Measurements from ENCODE around the gene ANKRD55. TPM values are rescaled to one million over a fixed set of nuclear protein-coding genes. Genes with fewer than 3 reads are reported as not detected.
A peak's percentile ranks its signal among the peaks of the same experiment; 100 is the strongest.

The ANKRD55 gene
- total RNA-seq, 3 donors from 2014 or later (not counting 1 experiment from before 2014, with no cell fraction given): 0.88 TPM; not detected in 2

DNA sequence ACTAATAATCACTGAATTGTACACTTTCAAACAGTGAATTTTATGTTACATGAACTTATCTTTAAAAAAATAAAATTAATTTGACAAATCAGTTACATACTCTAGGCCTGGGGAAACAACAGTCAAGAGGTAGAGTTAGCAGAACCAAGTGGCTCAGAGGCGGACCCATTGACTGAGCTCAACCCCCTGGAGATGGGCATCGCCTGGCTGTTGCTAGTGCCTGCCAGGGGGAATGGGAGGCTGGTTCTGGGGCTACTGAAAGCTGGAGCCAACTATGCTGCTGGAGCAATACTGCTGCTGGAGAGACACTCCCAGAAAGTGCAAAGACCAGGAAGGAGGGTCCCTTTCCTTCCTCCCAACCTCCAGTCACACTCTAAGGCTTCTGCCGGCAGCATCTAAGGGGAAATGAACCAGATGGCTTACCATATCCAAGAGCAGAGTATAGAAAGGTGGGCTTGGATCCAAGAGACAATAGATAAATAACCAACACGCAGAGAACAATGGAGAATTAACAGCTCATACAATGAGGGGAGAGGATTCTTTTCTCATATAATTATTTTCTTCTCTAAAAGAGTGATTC is 40.3 kb upstream of the ANKRD55 start:
- no peak overlapping the region for H3K4me3 Mint-ChIP-seq
- H3K4me1 ChIP-seq (ENCODE audit: control insufficient read depth, insufficient read depth, low read length): no peaks in the 10 kb centered on the region
- 97% methylated on average over 2 of the region's 4 CpGs for WGBS (ENCODE audit: insufficient coverage)
- H3K4me3 ChIP-seq (ENCODE audit: low read length): no peak overlapping the region
- H3K9me3 Mint-ChIP-seq: no peaks in the 10 kb centered on the region
- intact Hi-C loops (cut with micrococcal nuclease): loop anchor here (5.0 kb wide), 1 partner anchor 336 kb away; no protein-coding TSS in a partner anchor
- no peak overlapping the region for H3K27ac Mint-ChIP-seq
- no peaks in the 10 kb centered on the region for H3K9me3 ChIP-seq (ENCODE audit: control insufficient read depth, insufficient read depth, low read length)
- H3K27me3 ChIP-seq (ENCODE audit: control insufficient read depth, insufficient read depth, low read length): no peaks in the 10 kb centered on the region
- no peaks in the 10 kb centered on the region for H3K4me1 Mint-ChIP-seq
- DNase-seq: no peak
- H3K27me3 Mint-ChIP-seq (ENCODE audit: low read depth in 2 of 2): peaks cover 0 to 8% of the 10 kb centered on the region in 2 donors
- H3K36me3 Mint-ChIP-seq: no peaks in the 10 kb centered on the region
- no peak for ATAC-seq
- TF ChIP-seq, protein P1, sequence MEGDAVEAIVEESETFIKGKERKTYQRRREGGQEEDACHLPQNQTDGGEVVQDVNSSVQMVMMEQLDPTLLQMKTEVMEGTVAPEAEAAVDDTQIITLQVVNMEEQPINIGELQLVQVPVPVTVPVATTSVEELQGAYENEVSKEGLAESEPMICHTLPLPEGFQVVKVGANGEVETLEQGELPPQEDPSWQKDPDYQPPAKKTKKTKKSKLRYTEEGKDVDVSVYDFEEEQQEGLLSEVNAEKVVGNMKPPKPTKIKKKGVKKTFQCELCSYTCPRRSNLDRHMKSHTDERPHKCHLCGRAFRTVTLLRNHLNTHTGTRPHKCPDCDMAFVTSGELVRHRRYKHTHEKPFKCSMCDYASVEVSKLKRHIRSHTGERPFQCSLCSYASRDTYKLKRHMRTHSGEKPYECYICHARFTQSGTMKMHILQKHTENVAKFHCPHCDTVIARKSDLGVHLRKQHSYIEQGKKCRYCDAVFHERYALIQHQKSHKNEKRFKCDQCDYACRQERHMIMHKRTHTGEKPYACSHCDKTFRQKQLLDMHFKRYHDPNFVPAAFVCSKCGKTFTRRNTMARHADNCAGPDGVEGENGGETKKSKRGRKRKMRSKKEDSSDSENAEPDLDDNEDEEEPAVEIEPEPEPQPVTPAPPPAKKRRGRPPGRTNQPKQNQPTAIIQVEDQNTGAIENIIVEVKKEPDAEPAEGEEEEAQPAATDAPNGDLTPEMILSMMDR (IDR thresholded peaks at IDR 0.05): no peak
- H3K36me3 ChIP-seq (ENCODE audit: control insufficient read depth, insufficient read depth, low read length): no peaks in the 10 kb centered on the region
- H3K27ac ChIP-seq (ENCODE audit: low read length): no peak overlapping the region

DNA sequence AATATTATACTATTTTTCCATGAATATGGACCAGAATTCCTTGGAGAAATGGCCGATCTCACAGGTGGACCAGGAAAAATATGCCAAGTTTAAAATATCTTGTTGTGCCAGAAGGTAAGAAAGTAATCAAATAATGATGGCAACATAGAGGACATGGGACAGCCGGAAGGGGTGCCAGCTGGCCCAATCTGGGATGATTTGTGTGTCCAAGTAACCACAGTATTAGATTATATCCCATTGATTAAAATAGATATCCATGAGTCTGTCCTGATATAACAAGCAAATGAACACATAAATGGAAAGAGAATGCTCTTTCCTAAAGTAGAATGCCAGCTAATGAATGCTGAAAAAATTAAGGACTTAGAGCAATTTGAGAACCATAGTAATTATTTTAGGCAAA is 39.6 kb upstream of the ANKRD55 start:
- Histone ChIP-seq H3K4me3 (ENCODE audit: low read length) (no peak overlapping the region), H3K27ac (ENCODE audit: low read length) (no peak overlapping the region), H3K36me3 (ENCODE audit: control insufficient read depth, insufficient read depth, low read length) (no peaks in the 10 kb centered on the region), H3K9me3 (ENCODE audit: control insufficient read depth, insufficient read depth, low read length) (no peaks in the 10 kb centered on the region), H3K4me1 (ENCODE audit: control insufficient read depth, insufficient read depth, low read length) (no peaks in the 10 kb centered on the region), H3K27me3 (ENCODE audit: control insufficient read depth, insufficient read depth, low read length) (no peaks in the 10 kb centered on the region)
- H3K4me1 Mint-ChIP-seq: no peaks in the 10 kb centered on the region
- no peak overlapping the region for H3K27ac Mint-ChIP-seq
- 100% methylated on average over 1 of the region's 2 CpGs for WGBS (ENCODE audit: insufficient coverage)
- H3K36me3 Mint-ChIP-seq: no peaks in the 10 kb centered on the region
- no peak overlapping the region for H3K4me3 Mint-ChIP-seq
- no peaks in the 10 kb centered on the region for H3K9me3 Mint-ChIP-seq
- DNase-seq: no peak
- H3K27me3 Mint-ChIP-seq (ENCODE audit: low read depth in 2 of 2): peaks cover 0 to 8% of the 10 kb centered on the region in 2 donors
- intact Hi-C loops (cut with micrococcal nuclease): loop anchor here (5.0 kb wide), 1 partner anchor 335 kb away; no protein-coding TSS in a partner anchor
- TF ChIP-seq, protein P1 (IDR thresholded peaks at IDR 0.05): no peak
- ATAC-seq: no peak

DNA sequence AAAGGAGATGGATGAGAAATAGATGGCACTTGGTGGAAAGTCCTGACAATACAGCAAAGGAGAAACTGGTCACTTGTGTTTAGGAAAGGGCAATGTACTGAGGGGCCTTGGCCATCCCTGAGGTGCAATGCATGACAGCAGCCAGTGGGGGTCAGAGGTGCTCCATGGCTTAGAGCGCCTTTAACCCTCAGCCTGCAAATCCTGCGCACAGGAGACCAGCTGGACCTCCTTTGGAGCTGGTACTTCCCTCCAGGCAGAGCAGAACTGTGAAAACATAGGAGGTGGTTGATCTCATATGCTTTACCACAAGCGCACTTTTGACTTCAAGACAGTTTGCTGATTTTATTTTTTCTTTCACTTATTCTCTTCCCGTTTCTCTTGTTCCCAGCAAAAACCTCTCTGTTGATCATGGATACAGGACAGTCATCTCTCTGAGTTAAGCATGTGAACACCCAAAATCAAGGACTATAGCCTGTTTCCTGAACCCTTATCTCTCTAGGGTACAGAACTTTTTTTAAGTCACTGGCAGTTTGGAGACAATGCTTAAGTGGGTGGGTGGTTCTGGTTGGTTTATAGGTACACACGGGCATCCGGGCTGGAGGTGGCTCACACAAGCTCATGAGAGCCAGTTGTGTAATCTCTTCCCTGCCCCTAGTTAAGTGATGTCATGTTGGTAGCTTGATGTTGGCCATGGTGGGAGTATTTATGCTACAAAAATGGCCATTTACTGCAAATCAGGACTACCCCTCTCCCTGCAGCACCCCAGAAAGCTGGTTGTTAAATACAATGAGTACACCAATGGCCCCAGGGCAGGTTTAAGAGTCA is 37.6 kb upstream of the ANKRD55 start:
- H3K9me3 ChIP-seq (ENCODE audit: control insufficient read depth, insufficient read depth, low read length): no peaks in the 10 kb centered on the region
- no peaks in the 10 kb centered on the region for H3K36me3 Mint-ChIP-seq
- 33% methylated on average over 6 of the region's 6 CpGs for WGBS (ENCODE audit: insufficient coverage)
- no peak overlapping the region for H3K27ac ChIP-seq (ENCODE audit: low read length)
- peak; percentile 93 to 99 (median 98) for ATAC-seq
- H3K9me3 Mint-ChIP-seq: no peaks in the 10 kb centered on the region
- H3K4me1 ChIP-seq (ENCODE audit: control insufficient read depth, insufficient read depth, low read length): no peaks in the 10 kb centered on the region
- H3K27me3 Mint-ChIP-seq (ENCODE audit: low read depth in 2 of 2): peaks cover 7 to 19% of the 10 kb centered on the region in 2 donors
- TF ChIP-seq, protein P1 (IDR thresholded peaks at IDR 0.05): peak; percentile 72
- H3K4me1 Mint-ChIP-seq: no peaks in the 10 kb centered on the region
- H3K4me3 ChIP-seq (ENCODE audit: low read length): no peak overlapping the region
- no peak overlapping the region for H3K27ac Mint-ChIP-seq
- H3K27me3 ChIP-seq (ENCODE audit: control insufficient read depth, insufficient read depth, low read length): no peaks in the 10 kb centered on the region
- intact Hi-C loops (cut with micrococcal nuclease): loop anchor here (1.0 to 5.0 kb wide), 2 partner anchors 333 to 568 kb away; no protein-coding TSS in a partner anchor
- H3K4me3 Mint-ChIP-seq: no peak overlapping the region
- no peaks in the 10 kb centered on the region for H3K36me3 ChIP-seq (ENCODE audit: control insufficient read depth, insufficient read depth, low read length)
- DNase-seq: peak; percentile 45 to 86
